H1 (cell line): ENCODE results near the gene CPNE5. TPM values are rescaled to one million over a fixed set of nuclear protein-coding genes. Genes with fewer than 3 reads are reported as not detected.

Experiments used
- CTCF ChIA-PET: fragments of 300-600 bp; sonication (Branson Sonifier 250); formaldehyde crosslinking; loops from one replicate; lab custom pipeline; 2021; ENCODE audit not compliant: partially characterized antibody; lab: Charles Lee
- POLR2A ChIA-PET: fragments of 300-600 bp; sonication (Branson Sonifier 250); formaldehyde crosslinking; loops from one replicate; lab custom pipeline; 2021; ENCODE audit warnings: inconsistent platforms; ENCODE audit not compliant: partially characterized antibody; lab: Charles Lee
- DNase-seq, 2 experiments: peaks; one replicate each; pipeline versions ENCODE4 v3.0.0 to v3.0.0-alpha.2; 2010 to 2022; ENCODE audit warnings: low spot score in 2 of 2, low read depth in 1 of 2, mixed read lengths in 1 of 2
- FAIRE-seq: peaks from 2 replicates; lab custom pipeline; 2011; peaks lifted over from hg19 to GRCh38; lab: Jason Lieb, UNC
- H2AFZ ChIP-seq: 2 replicates; pipeline ENCODE4 v1.8.1; 2012; ENCODE audit warnings: low read length, inconsistent platforms
- H2AK5ac ChIP-seq: 2 replicates; pipeline ENCODE4 v1.6.1; 2013; ENCODE audit warnings: low read depth, low read length
- H2BK120ac ChIP-seq: replicated peaks from 2 replicates; pipeline ENCODE3; 2013; ENCODE audit warnings: low read depth, low read length, inconsistent platforms
- H2BK12ac ChIP-seq: 2 replicates; pipeline ENCODE4 v1.6.1; 2013; ENCODE audit warnings: low read depth, low read length
- H2BK15ac ChIP-seq: 2 replicates; pipeline ENCODE4 v1.6.1; 2013; ENCODE audit warnings: low read length
- H2BK20ac ChIP-seq: 2 replicates; pipeline ENCODE4 v1.6.1; 2013; ENCODE audit warnings: low read length
- H2BK5ac ChIP-seq: 2 replicates; pipeline ENCODE4 v1.6.1; 2013; ENCODE audit warnings: low read depth, low read length
- H3K14ac ChIP-seq: 2 replicates; pipeline ENCODE4 v1.6.1; 2013; ENCODE audit warnings: inconsistent platforms; ENCODE audit not compliant: insufficient read length
- H3K18ac ChIP-seq: 2 replicates; pipeline ENCODE4 v1.6.1; 2013; ENCODE audit warnings: low read length; ENCODE audit errors: extremely low read depth
- H3K23ac ChIP-seq: 2 replicates; pipeline ENCODE4 v1.6.1; 2013; ENCODE audit warnings: inconsistent platforms; ENCODE audit not compliant: insufficient read length
- H3K23me2 ChIP-seq: 2 replicates; pipeline ENCODE4 v1.6.1; 2013; ENCODE audit warnings: low read depth, low read length
- H3K27ac ChIP-seq: 2 replicates; pipeline ENCODE4 v1.6.1; 2011; ENCODE audit warnings: low read depth, low read length, inconsistent platforms
- H3K27me3 ChIP-seq, 4 experiments: replicated peaks in 1 of 4; 1 replicate in 1 of 4; 2 replicates in 3 of 4; pipeline versions ENCODE4 v1.6.1 to v1.8.1; 2011 to 2013; ENCODE audit warnings: low read length in 3 of 4, mild to moderate bottlenecking in 3 of 4, inconsistent platforms in 2 of 4, mixed read lengths in 2 of 4, moderate library complexity in 1 of 4; ENCODE audit not compliant: control insufficient read depth in 3 of 4, insufficient read depth in 3 of 4; ENCODE audit errors: extremely low read depth in 1 of 4
- H3K36me3 ChIP-seq, 4 experiments: 2 replicates each; pipeline versions ENCODE4 v1.6.1 to v1.8.1; 2011 to 2013; ENCODE audit warnings: mild to moderate bottlenecking in 4 of 4, low read length in 3 of 4, moderate library complexity in 2 of 4, control low read depth in 1 of 4, inconsistent platforms in 1 of 4; ENCODE audit not compliant: insufficient read depth in 4 of 4, control insufficient read depth in 2 of 4
- H3K4ac ChIP-seq: replicated peaks from 2 replicates; pipeline ENCODE3; 2013; ENCODE audit warnings: low read length, low read depth, mixed read lengths, inconsistent platforms; ENCODE audit not compliant: insufficient read length
- H3K4me1 ChIP-seq, 4 experiments: replicated peaks in 1 of 4; 1 replicate in 1 of 4; 2 replicates in 3 of 4; pipeline versions ENCODE4 v1.6.1 to v1.8.1; 2011 to 2013; ENCODE audit warnings: low read length in 3 of 4, inconsistent platforms in 2 of 4, mixed read lengths in 1 of 4; ENCODE audit not compliant: insufficient read depth in 4 of 4, control insufficient read depth in 3 of 4
- H3K4me2 ChIP-seq, 2 experiments: 2 replicates each; pipeline versions ENCODE4 v1.6.1 to v1.8.1; 2011 to 2013; ENCODE audit warnings: low read depth in 2 of 2, low read length in 2 of 2, control low read depth in 1 of 2, inconsistent platforms in 1 of 2, mild to moderate bottlenecking in 1 of 2; ENCODE audit not compliant: insufficient read depth in 1 of 2
- H3K4me3 ChIP-seq, 4 experiments: fragments of 200-600, 300-600 bp in 1 of 4; sonication (generic), shearing (Covaris generic), sonication (Bioruptor Twin) in 1 of 4; 2 replicates each; pipeline versions ENCODE4 v1.5.1 to v1.8.1; 2011 to 2016; ENCODE audit warnings: low read length in 4 of 4, low read depth in 3 of 4, control low read depth in 2 of 4, inconsistent platforms in 2 of 4, mild to moderate bottlenecking in 2 of 4, mixed read lengths in 1 of 4, moderate library complexity in 1 of 4; ENCODE audit not compliant: insufficient read depth in 2 of 4; ENCODE audit errors: extremely low read depth in 1 of 4
- H3K56ac ChIP-seq: replicated peaks from 2 replicates; pipeline ENCODE3; 2013; ENCODE audit warnings: low read depth, mild to moderate bottlenecking, mixed read lengths, low read length, inconsistent platforms; ENCODE audit not compliant: insufficient read length
- H3K79me1 ChIP-seq: 2 replicates; pipeline ENCODE4 v1.6.1; 2013; ENCODE audit warnings: low read depth, low read length, control low read depth
- H3K79me2 ChIP-seq, 2 experiments: 2 replicates each; pipeline versions ENCODE4 v1.6.1 to v1.8.1; 2012 to 2013; ENCODE audit warnings: low read length in 2 of 2, mild to moderate bottlenecking in 2 of 2, inconsistent platforms in 1 of 2; ENCODE audit not compliant: insufficient read depth in 2 of 2, control insufficient read depth in 1 of 2
- H3K9ac ChIP-seq, 4 experiments: replicated peaks in 1 of 4; 1 replicate in 1 of 4; 2 replicates in 3 of 4; pipeline versions ENCODE4 v1.6.1 to v1.8.1; 2011 to 2013; ENCODE audit warnings: low read depth in 3 of 4, low read length in 3 of 4, control low read depth in 2 of 4, mild to moderate bottlenecking in 2 of 4, moderate library complexity in 2 of 4, inconsistent platforms in 1 of 4; ENCODE audit errors: extremely low read depth in 1 of 4
- H3K9me3 ChIP-seq, 2 experiments: 2 replicates each; pipeline versions ENCODE4 v1.6.1 to v1.8.1; 2012 to 2013; ENCODE audit warnings: mild to moderate bottlenecking in 2 of 2, moderate library complexity in 2 of 2, control low read depth in 1 of 2, inconsistent platforms in 1 of 2, low read depth in 1 of 2, low read length in 1 of 2, mixed read lengths in 1 of 2; ENCODE audit not compliant: insufficient read depth in 2 of 2
- H4K20me1 ChIP-seq, 2 experiments: replicated peaks in 1 of 2; 2 replicates each; pipeline versions ENCODE3 to v1.8.1; 2011 to 2013; ENCODE audit warnings: inconsistent platforms in 2 of 2, low read length in 2 of 2, mild to moderate bottlenecking in 1 of 2; ENCODE audit not compliant: insufficient read depth in 2 of 2, control insufficient read depth in 1 of 2
- H4K5ac ChIP-seq: 2 replicates; pipeline ENCODE4 v1.6.1; 2013; ENCODE audit warnings: low read length, low read depth, mixed read lengths, inconsistent platforms; ENCODE audit not compliant: insufficient read length
- H4K8ac ChIP-seq: 2 replicates; pipeline ENCODE4 v1.8.0; 2013; ENCODE audit warnings: mild to moderate bottlenecking, moderate library complexity, low read length, inconsistent platforms; ENCODE audit not compliant: insufficient read depth; ENCODE audit errors: extremely low read depth
- H4K91ac ChIP-seq: replicated peaks from 2 replicates; pipeline ENCODE3; 2013; ENCODE audit warnings: low read length, mixed read lengths, inconsistent platforms; ENCODE audit not compliant: insufficient read length
- CEBPB ChIP-seq: IDR thresholded peaks from 2 replicates; pipeline ENCODE4 v1.6.1; 2012; ENCODE audit warnings: low read depth, low read length
- CTBP2 ChIP-seq: IDR thresholded peaks from 2 replicates; pipeline ENCODE4 v1.7.0; 2011; ENCODE audit warnings: borderline replicate concordance, mild to moderate bottlenecking, moderate library complexity, mixed read lengths, low read length; ENCODE audit not compliant: insufficient read depth, insufficient read length
- PHF8 ChIP-seq: fragments of 200-600 bp; sonication (generic); conservative IDR thresholded peaks from 2 replicates; pipeline ENCODE4 v1.7.1; 2012; ENCODE audit warnings: low read depth, mild to moderate bottlenecking, inconsistent platforms, low read length, moderate library complexity
- SIRT6 ChIP-seq: IDR thresholded peaks from one replicate; pipeline ENCODE4 v1.7.1; 2012; ENCODE audit warnings: low read length, inconsistent platforms
- TAF1 ChIP-seq: IDR thresholded peaks from 2 replicates; pipeline ENCODE4 v1.6.1; 2011; ENCODE audit warnings: mild to moderate bottlenecking, low read depth, low read length
- TBP ChIP-seq: IDR thresholded peaks from 2 replicates; pipeline ENCODE4 v1.6.1; 2011; ENCODE audit warnings: low read depth, low read length, improper control_type of control experiment
- WGBS, 2 experiments: shearing (Covaris generic) in 1 of 2; methylation state at CpG; one replicate each; pipeline versions ENCODE4 v1.1.6 to v1.1.7; 2013 to 2015; ENCODE audit warnings: low lambda C conversion rate in 2 of 2, mixed read lengths in 2 of 2, inconsistent platforms in 1 of 2, low coverage in 1 of 2, missing lambda C conversion rate in 1 of 2; ENCODE audit not compliant: insufficient replicate concordance in 2 of 2, insufficient coverage in 1 of 2, insufficient read length in 1 of 2; ENCODE audit errors: extremely low coverage in 1 of 2, missing lambda C conversion rate in 1 of 2; 5-methylcytosine and 5-hydroxymethylcytosine counted together
- polyA plus RNA-seq, 7 experiments: library from polyadenylated mRNA; depleted of rRNA in 3 of 7; stranded (reverse) in 5 of 7; unstranded in 2 of 7; fragments of >200 nt in 5 of 7; fragments of 200-250 nt in 2 of 7; gene quantifications; 1 replicate in 5 of 7; 2 replicates in 1 of 7; 4 replicates in 1 of 7; pipeline versions ENCODE4 v1.2.1 to v1.2.3, GENCODE V29; 2011 to 2013; ENCODE audit warnings: missing spikeins in 2 of 7, mixed read lengths in 2 of 7
- total RNA-seq: library from RNA; stranded (reverse); fragmentation: NEBNext Ultra II Directional; extraction: Animal tissue kit (Norgen Biotek cat#: 25700); gene quantifications from 2 replicates; pipeline ENCODE4 v1.2.1, GENCODE V29; 2021

Gene CPNE5
- total and polyA plus RNA-seq, 2 of the 8 experiments (the other 6 are each of a cell fraction or from before 2014, with no cell fraction given): 0.88 to 1.8 TPM

DNA sequence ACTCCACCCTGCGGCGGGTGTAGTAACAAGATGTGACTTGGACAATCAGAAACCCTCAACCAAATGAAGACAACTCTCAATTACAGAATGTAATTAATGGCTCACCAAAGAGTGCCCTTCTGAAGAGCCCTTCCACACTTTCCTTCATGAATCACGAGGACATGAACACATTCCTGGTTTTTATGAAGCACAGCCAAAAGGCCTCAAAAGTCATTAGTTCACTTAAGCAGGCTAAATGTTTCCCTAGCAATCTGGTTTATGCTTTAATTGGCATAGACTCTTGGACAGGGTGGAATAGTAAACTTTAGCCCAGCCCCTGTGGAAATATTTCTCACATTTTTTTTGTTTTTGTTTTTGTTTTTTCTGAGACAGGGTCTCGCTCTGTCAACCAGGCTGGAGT, 20.5 kb downstream of the CPNE5 start:
- no peaks in the 10 kb centered on the region for H3K79me1 ChIP-seq
- no peaks in the 10 kb centered on the region for H3K36me3 ChIP-seq
- no peaks in the 10 kb centered on the region for H4K20me1 ChIP-seq
- no peak overlapping the region for H3K4me3 ChIP-seq
- FAIRE-seq: no peak
- H3K27me3 ChIP-seq: no peaks in the 10 kb centered on the region; a peak in 1 of 7 replicates
- no peaks in the 10 kb centered on the region for H3K79me2 ChIP-seq
- no peak overlapping the region for H2BK120ac ChIP-seq
- H3K9ac ChIP-seq: no peak overlapping the region
- no peak overlapping the region for H2AFZ ChIP-seq
- no peak for DNase-seq
- H3K9me3 ChIP-seq: no peaks in the 10 kb centered on the region
- no peak overlapping the region for H2BK15ac ChIP-seq
- no peak overlapping the region for H3K4me2 ChIP-seq
- H3K4ac ChIP-seq: no peak overlapping the region
- no peak overlapping the region for H4K5ac ChIP-seq
- no peak for TF ChIP-seq TAF1
- no peak for TF ChIP-seq TBP
- no peak for TF ChIP-seq SIRT6
- no peak for TF ChIP-seq CTBP2
- TF ChIP-seq PHF8: no peak
- TF ChIP-seq CEBPB: no peak
- TF ChIP-seq, all 59 proteins: peak for 0
- H3K18ac ChIP-seq: no peak overlapping the region
- H3K56ac ChIP-seq: no peak overlapping the region
- POLR2A ChIA-PET: no interaction called here
- no peak overlapping the region for H4K91ac ChIP-seq
- H4K8ac ChIP-seq: no peak overlapping the region
- H2AK5ac ChIP-seq: no peak overlapping the region
- H3K14ac ChIP-seq: no peak overlapping the region
- no peak overlapping the region for H2BK12ac ChIP-seq
- peaks cover 0 to 9% (median 2%) of the 10 kb centered on the region in 4 experiments; a peak in 4 of 7 replicates for H3K4me1 ChIP-seq
- H3K23me2 ChIP-seq: no peaks in the 10 kb centered on the region
- no peak overlapping the region for H2BK20ac ChIP-seq
- no peak overlapping the region for H2BK5ac ChIP-seq
- CTCF ChIA-PET: interaction anchor here (1.4 kb wide), 1 partner anchor 199 kb away, joined by 3 read pairs; no protein-coding TSS in a partner anchor
- 95% methylated on average over 4 of the region's 4 CpGs; no CpG with 5 or more reads in 1 of the 2 experiments for WGBS, 2 experiments
- no peak overlapping the region for H3K23ac ChIP-seq
- H3K27ac ChIP-seq: no peak overlapping the region
